GM18868 (cell line): ENCODE data around the gene DISP3.

Source experiments
- ATAC-seq: cut with Tn5 transposase; IDR thresholded peaks from one replicate; pipeline ENCODE4 v1.9.1; 2021; ENCODE audit warnings: mild to moderate bottlenecking, moderate library complexity; ENCODE audit not compliant: unreplicated experiment

DISP3 gene

GRCh38 chr1:11514366-11514765, 35.4 kb downstream of the DISP3 start:
- no peak for ATAC-seq

- no peak for ATAC-seq
These were observed 36.7 kb downstream of the DISP3 start for GRCh38 chr1:11515368-11516300.

- no peak for ATAC-seq
These were observed 38.1 kb downstream of the DISP3 start for GRCh38 chr1:11516961-11517635.

- ATAC-seq, result no peak
These were observed 39.2 kb downstream of the DISP3 start for GRCh38 chr1:11518016-11518701.

GRCh38 chr1:11518791-11519628, 40.1 kb downstream of the DISP3 start:
- no peak for ATAC-seq

GRCh38 chr1:11519629-11520031, 40.7 kb downstream of the DISP3 start:
- ATAC-seq, result no peak

GRCh38 chr1:11520531-11521233, 41.7 kb downstream of the DISP3 start:
- no peak for ATAC-seq

GRCh38 chr1:11521582-11522399, 42.8 kb downstream of the DISP3 start:
- no peak for ATAC-seq

GRCh38 chr1:11522400-11523235, 43.7 kb downstream of the DISP3 start:
- no peak for ATAC-seq

GRCh38 chr1:11523261-11523660, 44.3 kb downstream of the DISP3 start:
- ATAC-seq, result no peak

GRCh38 chr1:11523746-11524464, 45.0 kb downstream of the DISP3 start:
- ATAC-seq, result no peak

- no peak for ATAC-seq
These were observed 45.7 kb downstream of the DISP3 start for GRCh38 chr1:11524465-11525150.

GRCh38 chr1:11525151-11525505, 46.2 kb downstream of the DISP3 start:
- no peak for ATAC-seq

GRCh38 chr1:11525516-11525915, 46.6 kb downstream of the DISP3 start:
- ATAC-seq, result no peak

GRCh38 chr1:11526071-11526895, 47.3 kb downstream of the DISP3 start:
- no peak for ATAC-seq
